NCI-H1417 (cell line): ENCODE measurements around the gene ZNF362.

Source experiments
- DNase-seq, 3 experiments: peaks; one replicate each; lab custom pipeline; 2025; lab: John Stamatoyannopoulos, UW

The ZNF362 gene

GRCh38 chr1:33268927-33269610, 12.8 kb downstream of the ZNF362 start:
- DNase-seq, result no peak

- DNase-seq, result no peak
Measured at GRCh38 chr1:33269621-33270020, 13.3 kb downstream of the ZNF362 start.

GRCh38 chr1:33270379-33270778, 14.1 kb downstream of the ZNF362 start:
- no peak for DNase-seq

GRCh38 chr1:33270808-33271465, 14.6 kb downstream of the ZNF362 start:
- no peak for DNase-seq

- DNase-seq, result no peak
Measured at GRCh38 chr1:33271666-33272505, 15.6 kb downstream of the ZNF362 start.

- DNase-seq, result no peak
Measured at GRCh38 chr1:33272509-33272908, 16.2 kb downstream of the ZNF362 start.

- DNase-seq, result no peak
Measured at GRCh38 chr1:33272930-33273329, 16.6 kb downstream of the ZNF362 start.

- DNase-seq, result no peak
Measured at GRCh38 chr1:33273406-33273805, 17.1 kb downstream of the ZNF362 start.

- DNase-seq, result no peak
Measured at GRCh38 chr1:33273961-33274371, 17.7 kb downstream of the ZNF362 start.

- DNase-seq, result no peak
Measured at GRCh38 chr1:33274446-33274845, 18.2 kb downstream of the ZNF362 start.

- DNase-seq, result no peak
Measured at GRCh38 chr1:33275195-33275594, 18.9 kb downstream of the ZNF362 start.

GRCh38 chr1:33275706-33276572, 19.6 kb downstream of the ZNF362 start:
- DNase-seq, result no peak

GRCh38 chr1:33276573-33277298, 20.4 kb downstream of the ZNF362 start:
- DNase-seq, result no peak

GRCh38 chr1:33277488-33278084, 21.3 kb downstream of the ZNF362 start:
- DNase-seq, result no peak

- DNase-seq, result no peak
Measured at GRCh38 chr1:33280091-33280661, 23.9 kb downstream of the ZNF362 start.

- no peak for DNase-seq
Measured at GRCh38 chr1:33281554-33282303, 25.4 kb downstream of the ZNF362 start.

GRCh38 chr1:33282791-33283190, 26.5 kb downstream of the ZNF362 start:
- DNase-seq, result no peak

GRCh38 chr1:33284049-33284448, 27.8 kb downstream of the ZNF362 start:
- DNase-seq, result no peak

- DNase-seq, result no peak
Measured at GRCh38 chr1:33286451-33287185, 30.3 kb downstream of the ZNF362 start.
